Measurements from ENCODE around the gene VIPR2.

- TF ChIP-seq CTCF (conservative IDR thresholded peaks at IDR 0.05; ENCODE audit: low read depth, low read length) = no peak
- no peak for TF ChIP-seq EZH2 (IDR thresholded peaks at IDR 0.05; ENCODE audit: borderline replicate concordance, low read depth, low read length, poor library complexity, severe bottlenecking)
Measured at GRCh38 chr7:159040912-159041711, 103.6 kb downstream of the VIPR2 start.
